ENCODE data around the gene SIRT4. TPM values are rescaled to one million over a fixed set of nuclear protein-coding genes. Genes with fewer than 3 reads are reported as not detected.

The SIRT4 gene
- total and polyA plus RNA-seq, 5 donors from 2014 or later: 0.79 to 2.8 (median 1.2) TPM; not detected in 1

- H3K27me3 ChIP-seq (ENCODE audit: control insufficient read depth, insufficient read depth, low read length): no peaks in the 10 kb centered on the region
- no peaks in the 10 kb centered on the region for H3K27me3 Mint-ChIP-seq
- peak within 1 kb of the TSS; percentile 81 for H3K4me3 ChIP-seq (ENCODE audit: low read depth, low read length)
- H3K4me3 Mint-ChIP-seq: peak within 1 kb of the TSS; percentile 92 to 98 (median 97)
- H3K9me3 Mint-ChIP-seq: peaks cover 0 to 2% (median 0%) of the 10 kb centered on the region in 7 donors
- H3K27ac ChIP-seq (ENCODE audit: insufficient read depth, low read length, poor library complexity, severe bottlenecking): peak within 1 kb of the TSS; percentile 72
- no peaks in the 10 kb centered on the region for H3K9me3 ChIP-seq (ENCODE audit: control insufficient read depth in 2 of 2, low read length in 2 of 2)
- H3K36me3 Mint-ChIP-seq: peaks cover 12% of the 10 kb centered on the region
- no peaks in the 10 kb centered on the region for H3K36me3 ChIP-seq (ENCODE audit: control insufficient read depth, insufficient read depth, low read length)
- ATAC-seq (ENCODE audit: low read depth in 2 of 2) (peak; percentile 95 to 96), DNase-seq (peak; percentile 84 to 89 (median 86))
- H3K4me1 ChIP-seq (ENCODE audit: control insufficient read depth, insufficient read depth, low read length, poor library complexity, severe bottlenecking): peaks cover 46% of the 10 kb centered on the region
- peaks cover 14 to 50% (median 38%) of the 10 kb centered on the region in 4 donors for H3K4me1 Mint-ChIP-seq
- H3K27ac Mint-ChIP-seq: peak within 1 kb of the TSS; percentile 89 to 96 (median 92)
Measured at GRCh38 chr12:120265473-120266179, 36.5 kb upstream of the SIRT4 start, which contains the start of gene PXN. Gene PXN, minus strand, starts transcription at chr12:120265730. Its CDS starts 101 bp downstream, at chr12:120265629.

GRCh38 chr12:120266180-120266870, 35.8 kb upstream of the SIRT4 start:
- Histone ChIP-seq H3K27me3 (ENCODE audit: control insufficient read depth, insufficient read depth, low read length) (no peaks in the 10 kb centered on the region), H3K4me1 (ENCODE audit: control insufficient read depth, insufficient read depth, low read length, poor library complexity, severe bottlenecking) (peaks cover 39% of the 10 kb centered on the region), H3K4me3 (ENCODE audit: low read depth, low read length) (peak overlapping the region; percentile 34), H3K36me3 (ENCODE audit: control insufficient read depth, insufficient read depth, low read length) (no peaks in the 10 kb centered on the region), H3K9me3 (ENCODE audit: control insufficient read depth in 2 of 2, low read length in 2 of 2) (no peaks in the 10 kb centered on the region), H3K27ac (ENCODE audit: insufficient read depth, low read length, poor library complexity, severe bottlenecking) (no peak overlapping the region)
- Mint-ChIP-seq H3K4me1 (peaks cover 13 to 43% (median 33%) of the 10 kb centered on the region in 4 donors), H3K27me3 (no peaks in the 10 kb centered on the region), H3K27ac (peak overlapping the region in 2 of 3 donors; percentile 80 to 89), H3K4me3 (peak overlapping the region; percentile 89 to 97 (median 91)), H3K9me3 (peaks cover 0 to 2% (median 0%) of the 10 kb centered on the region in 7 donors), H3K36me3 (peaks cover 9% of the 10 kb centered on the region)
- ATAC-seq (ENCODE audit: low read depth in 2 of 2) (no peak), DNase-seq (no peak)

- ATAC-seq (ENCODE audit: low read depth in 2 of 2): no peak
Measured at GRCh38 chr12:120267736-120268135, 34.4 kb upstream of the SIRT4 start.

GRCh38 chr12:120276734-120277133, 25.4 kb upstream of the SIRT4 start:
- ATAC-seq (ENCODE audit: low read depth in 2 of 2) (no peak), DNase-seq (no peak)
- Mint-ChIP-seq H3K9me3 (no peaks in the 10 kb centered on the region), H3K36me3 (no peaks in the 10 kb centered on the region), H3K27me3 (peaks cover 13% of the 10 kb centered on the region), H3K4me3 (no peak overlapping the region), H3K27ac (no peak overlapping the region), H3K4me1 (no peaks in the 10 kb centered on the region)
- Histone ChIP-seq H3K4me3 (ENCODE audit: low read depth, low read length) (no peak overlapping the region), H3K27me3 (ENCODE audit: control insufficient read depth, insufficient read depth, low read length) (no peaks in the 10 kb centered on the region), H3K27ac (ENCODE audit: insufficient read depth, low read length, poor library complexity, severe bottlenecking) (no peak overlapping the region), H3K9me3 (ENCODE audit: control insufficient read depth in 2 of 2, low read length in 2 of 2) (no peaks in the 10 kb centered on the region), H3K4me1 (ENCODE audit: control insufficient read depth, insufficient read depth, low read length, poor library complexity, severe bottlenecking) (no peaks in the 10 kb centered on the region), H3K36me3 (ENCODE audit: control insufficient read depth, insufficient read depth, low read length) (no peaks in the 10 kb centered on the region)

More at GRCh38 chr12:120267736-120268135, 34.4 kb upstream of the SIRT4 start:
- no peak for DNase-seq
- no peaks in the 10 kb centered on the region for H3K36me3 ChIP-seq (ENCODE audit: control insufficient read depth, insufficient read depth, low read length)
- peaks cover 6% of the 10 kb centered on the region for H3K27me3 Mint-ChIP-seq
- H3K36me3 Mint-ChIP-seq: peaks cover 4% of the 10 kb centered on the region
- H3K27me3 ChIP-seq (ENCODE audit: control insufficient read depth, insufficient read depth, low read length): no peaks in the 10 kb centered on the region
- peaks cover 8 to 29% (median 20%) of the 10 kb centered on the region in 4 donors for H3K4me1 Mint-ChIP-seq
- no peaks in the 10 kb centered on the region for H3K9me3 ChIP-seq (ENCODE audit: control insufficient read depth in 2 of 2, low read length in 2 of 2)
- H3K4me3 ChIP-seq (ENCODE audit: low read depth, low read length): no peak overlapping the region
- peaks cover 24% of the 10 kb centered on the region for H3K4me1 ChIP-seq (ENCODE audit: control insufficient read depth, insufficient read depth, low read length, poor library complexity, severe bottlenecking)
- peaks cover 0 to 2% (median 0%) of the 10 kb centered on the region in 7 donors for H3K9me3 Mint-ChIP-seq
- H3K27ac Mint-ChIP-seq: no peak overlapping the region
- H3K4me3 Mint-ChIP-seq: peak overlapping the region in 1 of 4 donors; percentile 97
- no peak overlapping the region for H3K27ac ChIP-seq (ENCODE audit: insufficient read depth, low read length, poor library complexity, severe bottlenecking)

GRCh38 chr12:120278137-120279069, 23.7 kb upstream of the SIRT4 start:
- Histone ChIP-seq H3K36me3 (ENCODE audit: control insufficient read depth, insufficient read depth, low read length) (no peaks in the 10 kb centered on the region), H3K27me3 (ENCODE audit: control insufficient read depth, insufficient read depth, low read length) (no peaks in the 10 kb centered on the region), H3K4me1 (ENCODE audit: control insufficient read depth, insufficient read depth, low read length, poor library complexity, severe bottlenecking) (no peaks in the 10 kb centered on the region), H3K9me3 (ENCODE audit: control insufficient read depth in 2 of 2, low read length in 2 of 2) (no peaks in the 10 kb centered on the region), H3K27ac (ENCODE audit: insufficient read depth, low read length, poor library complexity, severe bottlenecking) (no peak overlapping the region), H3K4me3 (ENCODE audit: low read depth, low read length) (no peak overlapping the region)
- DNase-seq (no peak), ATAC-seq (ENCODE audit: low read depth in 2 of 2) (no peak)
- Mint-ChIP-seq H3K4me1 (no peaks in the 10 kb centered on the region), H3K27ac (no peak overlapping the region), H3K9me3 (no peaks in the 10 kb centered on the region), H3K4me3 (no peak overlapping the region), H3K27me3 (peaks cover under 1% of the 10 kb centered on the region), H3K36me3 (no peaks in the 10 kb centered on the region)

GRCh38 chr12:120283318-120283717, 18.8 kb upstream of the SIRT4 start:
- no peaks in the 10 kb centered on the region for H3K27me3 ChIP-seq (ENCODE audit: control insufficient read depth, insufficient read depth, low read length)
- no peaks in the 10 kb centered on the region for H3K36me3 ChIP-seq (ENCODE audit: control insufficient read depth, insufficient read depth, low read length)
- Mint-ChIP-seq H3K36me3 (no peaks in the 10 kb centered on the region), H3K27me3 (peaks cover 4% of the 10 kb centered on the region), H3K27ac (no peak overlapping the region), H3K9me3 (no peaks in the 10 kb centered on the region), H3K4me1 (peaks cover 0 to 5% (median 0%) of the 10 kb centered on the region in 4 donors), H3K4me3 (no peak overlapping the region)
- H3K4me3 ChIP-seq (ENCODE audit: low read depth, low read length): no peak overlapping the region
- DNase-seq (no peak), ATAC-seq (ENCODE audit: low read depth in 2 of 2) (no peak)
- no peaks in the 10 kb centered on the region for H3K9me3 ChIP-seq (ENCODE audit: control insufficient read depth in 2 of 2, low read length in 2 of 2)
- H3K27ac ChIP-seq (ENCODE audit: insufficient read depth, low read length, poor library complexity, severe bottlenecking): no peak overlapping the region
- no peaks in the 10 kb centered on the region for H3K4me1 ChIP-seq (ENCODE audit: control insufficient read depth, insufficient read depth, low read length, poor library complexity, severe bottlenecking)

GRCh38 chr12:120284381-120284780, 17.7 kb upstream of the SIRT4 start:
- no peaks in the 10 kb centered on the region for H3K27me3 ChIP-seq (ENCODE audit: control insufficient read depth, insufficient read depth, low read length)
- Mint-ChIP-seq H3K27ac (no peak overlapping the region), H3K9me3 (no peaks in the 10 kb centered on the region), H3K27me3 (peaks cover 4% of the 10 kb centered on the region), H3K4me3 (no peak overlapping the region), H3K36me3 (no peaks in the 10 kb centered on the region), H3K4me1 (peaks cover 0 to 5% (median 0%) of the 10 kb centered on the region in 4 donors)
- H3K9me3 ChIP-seq (ENCODE audit: control insufficient read depth in 2 of 2, low read length in 2 of 2): no peaks in the 10 kb centered on the region
- no peaks in the 10 kb centered on the region for H3K36me3 ChIP-seq (ENCODE audit: control insufficient read depth, insufficient read depth, low read length)
- H3K4me1 ChIP-seq (ENCODE audit: control insufficient read depth, insufficient read depth, low read length, poor library complexity, severe bottlenecking): no peaks in the 10 kb centered on the region
- no peak for DNase-seq
- no peak for ATAC-seq (ENCODE audit: low read depth in 2 of 2)
- H3K4me3 ChIP-seq (ENCODE audit: low read depth, low read length): no peak overlapping the region
- no peak overlapping the region for H3K27ac ChIP-seq (ENCODE audit: insufficient read depth, low read length, poor library complexity, severe bottlenecking)

All from CD4-positive, CD25-positive, alpha-beta regulatory T cell (primary cell).